ENCODE results near the gene RAD51B.

DNA sequence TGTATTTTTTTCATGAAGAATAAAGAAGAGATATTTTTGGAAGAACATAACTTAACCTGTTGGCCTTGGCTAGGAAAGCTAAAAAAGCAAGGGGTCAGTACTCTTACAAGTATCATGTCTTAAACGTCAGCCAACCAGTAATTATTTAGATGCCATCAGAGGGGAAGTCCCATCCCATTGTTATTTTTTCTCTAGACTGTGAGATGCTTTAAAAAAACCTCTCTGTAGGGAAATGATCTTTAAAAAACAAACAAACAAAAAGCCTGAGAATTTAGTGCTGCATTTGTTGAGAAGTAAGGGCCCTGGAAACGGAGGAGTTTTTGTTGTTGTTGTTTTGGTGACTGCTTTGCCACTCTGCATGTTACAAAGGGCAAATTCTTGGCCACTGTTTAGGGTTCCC, 499.2 kb downstream of the RAD51B start:
- TF ChIP-seq, protein P1, sequence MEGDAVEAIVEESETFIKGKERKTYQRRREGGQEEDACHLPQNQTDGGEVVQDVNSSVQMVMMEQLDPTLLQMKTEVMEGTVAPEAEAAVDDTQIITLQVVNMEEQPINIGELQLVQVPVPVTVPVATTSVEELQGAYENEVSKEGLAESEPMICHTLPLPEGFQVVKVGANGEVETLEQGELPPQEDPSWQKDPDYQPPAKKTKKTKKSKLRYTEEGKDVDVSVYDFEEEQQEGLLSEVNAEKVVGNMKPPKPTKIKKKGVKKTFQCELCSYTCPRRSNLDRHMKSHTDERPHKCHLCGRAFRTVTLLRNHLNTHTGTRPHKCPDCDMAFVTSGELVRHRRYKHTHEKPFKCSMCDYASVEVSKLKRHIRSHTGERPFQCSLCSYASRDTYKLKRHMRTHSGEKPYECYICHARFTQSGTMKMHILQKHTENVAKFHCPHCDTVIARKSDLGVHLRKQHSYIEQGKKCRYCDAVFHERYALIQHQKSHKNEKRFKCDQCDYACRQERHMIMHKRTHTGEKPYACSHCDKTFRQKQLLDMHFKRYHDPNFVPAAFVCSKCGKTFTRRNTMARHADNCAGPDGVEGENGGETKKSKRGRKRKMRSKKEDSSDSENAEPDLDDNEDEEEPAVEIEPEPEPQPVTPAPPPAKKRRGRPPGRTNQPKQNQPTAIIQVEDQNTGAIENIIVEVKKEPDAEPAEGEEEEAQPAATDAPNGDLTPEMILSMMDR (conservative IDR thresholded peaks at IDR 0.05; ENCODE audit: low read depth, low read length): no peak
- no peak for TF ChIP-seq EZH2 (IDR thresholded peaks at IDR 0.05; ENCODE audit: borderline replicate concordance, low read depth, low read length, poor library complexity, severe bottlenecking)

Measured in A673 (cell line).